Keratinocyte (primary cell): ENCODE results near the gene FAM78A. TPM values are rescaled to one million over a fixed set of nuclear protein-coding genes. Genes with fewer than 3 reads are reported as not detected.

ENCODE experiments used
- DNase-seq: peaks from one replicate; pipeline ENCODE4 v3.0.0-alpha.2; 2011; ENCODE audit warnings: low read depth, missing footprints, low spot score
- FAIRE-seq: peaks from 2 replicates; lab custom pipeline; 2011; peaks lifted over from hg19 to GRCh38; lab: Jason Lieb, UNC
- H2AFZ ChIP-seq: 2 replicates; pipeline ENCODE4 v1.6.0; 2012; ENCODE audit warnings: low read length, control low read depth, inconsistent platforms; ENCODE audit not compliant: control insufficient read depth
- H3K27ac ChIP-seq: 2 replicates; pipeline ENCODE4 v1.5.1; 2011; ENCODE audit warnings: low read length; ENCODE audit not compliant: control insufficient read depth, insufficient read depth
- H3K27me3 ChIP-seq: 3 replicates; pipeline ENCODE4 v1.6.0; 2011; ENCODE audit warnings: low read length; ENCODE audit not compliant: control insufficient read depth, insufficient read depth; ENCODE audit errors: extremely low read depth
- H3K36me3 ChIP-seq, 2 experiments: 2 replicates in 1 of 2; 3 replicates in 1 of 2; pipeline ENCODE4 v1.5.1; 2011; ENCODE audit warnings: low read length in 2 of 2, mild to moderate bottlenecking in 1 of 2; ENCODE audit not compliant: control insufficient read depth in 2 of 2, insufficient read depth in 2 of 2; ENCODE audit errors: extremely low read depth in 1 of 2
- H3K4me1 ChIP-seq: 3 replicates; pipeline ENCODE4 v1.5.1; 2011; ENCODE audit warnings: low read length; ENCODE audit not compliant: control insufficient read depth, insufficient read depth; ENCODE audit errors: extremely low read depth
- H3K4me2 ChIP-seq: 3 replicates; pipeline ENCODE4 v1.6.0; 2011; ENCODE audit warnings: low read depth, low read length; ENCODE audit not compliant: control insufficient read depth, insufficient read depth; ENCODE audit errors: extremely low read depth
- H3K4me3 ChIP-seq, 3 experiments: fragments of 200-600 bp in 1 of 3; sonication (generic) in 1 of 3; 2 replicates in 2 of 3; 3 replicates in 1 of 3; pipeline ENCODE4 v1.5.1; 2011 to 2016; ENCODE audit warnings: low read length in 3 of 3, mild to moderate bottlenecking in 3 of 3, control low read depth in 2 of 3, inconsistent platforms in 1 of 3, low read depth in 1 of 3, mixed read lengths in 1 of 3, mixed run types in 1 of 3, moderate library complexity in 1 of 3; ENCODE audit not compliant: control insufficient read depth in 2 of 3, insufficient read depth in 2 of 3; ENCODE audit errors: extremely low read depth in 1 of 3
- H3K79me2 ChIP-seq: 2 replicates; pipeline ENCODE4 v1.6.0; 2012; ENCODE audit warnings: low read length; ENCODE audit not compliant: control insufficient read depth, insufficient read depth
- H3K9ac ChIP-seq: 3 replicates; pipeline ENCODE4 v1.6.0; 2011; ENCODE audit warnings: low read length; ENCODE audit not compliant: control insufficient read depth, insufficient read depth; ENCODE audit errors: extremely low read depth
- H3K9me1 ChIP-seq: 3 replicates; pipeline ENCODE4 v1.6.0; 2011; ENCODE audit warnings: low read length; ENCODE audit not compliant: control insufficient read depth, insufficient read depth; ENCODE audit errors: extremely low read depth
- H3K9me3 ChIP-seq: 2 replicates; pipeline ENCODE4 v1.5.1; 2012; ENCODE audit warnings: low read depth, low read length; ENCODE audit not compliant: control insufficient read depth
- H4K20me1 ChIP-seq: 3 replicates; pipeline ENCODE4 v1.6.0; 2011; ENCODE audit warnings: low read length; ENCODE audit not compliant: control insufficient read depth, insufficient read depth; ENCODE audit errors: extremely low read depth
- CTCF ChIP-seq, 3 experiments: IDR thresholded peaks in 1 of 3; conservative IDR thresholded peaks in 1 of 3; optimal IDR thresholded peaks in 1 of 3; 2 replicates in 2 of 3; 3 replicates in 1 of 3; pipeline versions ENCODE3 to v1.5.1; 2011; ENCODE audit warnings: low read length in 3 of 3, mild to moderate bottlenecking in 3 of 3, moderate library complexity in 2 of 3, control low read depth in 1 of 3, inconsistent platforms in 1 of 3; ENCODE audit not compliant: insufficient read depth in 2 of 3; ENCODE audit errors: extremely low read depth in 1 of 3
- EZH2 ChIP-seq: IDR thresholded peaks from one replicate; pipeline ENCODE4 v1.6.1; 2012; ENCODE audit warnings: inconsistent platforms, mild to moderate bottlenecking, low read length, moderate library complexity
- dilution Hi-C: fragments of 300-500 bp; cut with MboI; formaldehyde crosslinking; loops from one replicate; pipeline ENCODE4 v1.7.0; 2020; ENCODE audit warnings: low sequenced_read_pairs; ENCODE audit not compliant: extremely low pct_ligation_motif_present
- polyA plus RNA-seq, 5 experiments: library from polyadenylated mRNA; depleted of rRNA in 3 of 5; stranded (reverse) in 3 of 5; stranded (forward) in 1 of 5; unstranded in 1 of 5; fragments of >200 nt; gene quantifications; 1 replicate in 1 of 5; 2 replicates in 3 of 5; 3 replicates in 1 of 5; pipeline versions ENCODE4 v1.2.1 to v1.2.3, GENCODE V29; 2011 to 2012; ENCODE audit warnings: missing spikeins in 2 of 5, low read depth in 1 of 5, low replicate concordance in 1 of 5

Gene FAM78A
- polyA plus RNA-seq, 1 donor (not counting 4 experiments of a cell fraction or from before 2014, with no cell fraction given): 0.25 TPM

- Histone ChIP-seq H3K9me1 (no peaks in the 10 kb centered on the region), H3K9me3 (no peaks in the 10 kb centered on the region), H3K4me2 (no peak overlapping the region), H3K9ac (no peak overlapping the region), H3K27ac (no peak overlapping the region), H3K36me3 (no peaks in the 10 kb centered on the region), H4K20me1 (no peaks in the 10 kb centered on the region), H2AFZ (no peak overlapping the region), H3K79me2 (no peaks in the 10 kb centered on the region), H3K4me1 (no peaks in the 10 kb centered on the region), H3K4me3 (no peak overlapping the region), H3K27me3 (peaks cover 23% of the 10 kb centered on the region)
- dilution Hi-C loops: no loop called here
- FAIRE-seq: no peak
- TF ChIP-seq EZH2: no peak
- no peak for TF ChIP-seq CTCF (optimal IDR thresholded peaks at IDR 0.05 in 1 of 3, IDR thresholded peaks at IDR 0.05 in 1 of 3, conservative IDR thresholded peaks at IDR 0.05 in 1 of 3; ENCODE audit: extremely low read depth in 1 of 3, insufficient read depth in 2 of 3, low read length in 3 of 3)
- no peak for DNase-seq
Observed at GRCh38 chr9:131273146-131273855, 3.0 kb downstream of the FAM78A start.

DNA sequence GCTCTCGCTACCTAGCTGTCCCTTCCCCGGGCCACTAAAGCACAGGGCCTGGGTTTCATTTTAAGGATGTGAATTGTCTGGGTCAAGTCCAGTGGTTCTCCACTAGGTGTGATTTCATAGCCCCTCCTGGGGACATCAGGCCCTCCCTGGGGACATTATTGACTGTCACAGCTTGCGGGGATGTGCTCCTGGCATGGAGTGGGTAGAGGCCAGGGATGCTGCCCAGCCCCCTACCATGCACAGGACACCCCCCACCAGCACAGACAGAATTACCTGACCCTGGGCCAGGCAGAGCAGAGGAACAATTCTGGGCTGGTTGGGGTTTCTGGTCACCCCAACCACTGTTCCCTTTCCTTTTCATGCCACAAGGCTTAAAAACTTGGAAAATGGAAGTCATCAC lies 4.1 kb downstream of the FAM78A start:
- Histone ChIP-seq H3K9me1 (no peaks in the 10 kb centered on the region), H3K4me1 (no peaks in the 10 kb centered on the region), H3K79me2 (no peaks in the 10 kb centered on the region), H3K4me2 (no peak overlapping the region), H3K27me3 (peaks cover 21% of the 10 kb centered on the region), H4K20me1 (no peaks in the 10 kb centered on the region), H3K27ac (no peak overlapping the region), H3K9ac (no peak overlapping the region), H3K4me3 (no peak overlapping the region), H3K9me3 (no peaks in the 10 kb centered on the region), H2AFZ (no peak overlapping the region), H3K36me3 (no peaks in the 10 kb centered on the region)
- FAIRE-seq (no peak), DNase-seq (no peak)
- TF ChIP-seq CTCF (optimal IDR thresholded peaks at IDR 0.05 in 1 of 3, IDR thresholded peaks at IDR 0.05 in 1 of 3, conservative IDR thresholded peaks at IDR 0.05 in 1 of 3; ENCODE audit: extremely low read depth in 1 of 3, insufficient read depth in 2 of 3, low read length in 3 of 3) (no peak), EZH2 (no peak)
- dilution Hi-C loops: no loop called here
